ENCODE results near the gene CCDC14.
A peak's percentile ranks its signal among the peaks of the same experiment; 100 is the strongest.

The CCDC14 gene

DNA sequence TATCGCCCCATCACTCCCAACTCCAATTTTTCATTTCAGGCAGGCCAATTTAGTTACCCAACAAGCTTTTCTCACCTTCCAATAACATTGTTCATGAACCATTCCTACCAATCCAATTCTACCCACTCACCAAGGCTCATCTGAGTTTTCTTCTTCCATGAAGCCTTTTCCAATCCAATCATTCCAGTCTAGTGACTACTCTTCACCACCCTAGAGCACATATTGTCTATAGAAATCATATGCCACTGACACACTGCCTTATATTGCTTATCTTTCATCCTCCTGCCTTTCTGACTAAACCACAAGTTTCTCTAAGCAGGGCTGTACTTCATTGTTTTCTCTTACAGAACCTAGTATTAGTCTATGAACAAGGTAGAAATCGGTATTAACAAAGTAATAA lies 11.4 kb downstream of the CCDC14 start:
- no peak overlapping the region for H3K4me3 ChIP-seq (ENCODE audit: control insufficient read depth, low read depth, low read length)
- DNase-seq (ENCODE audit: low read depth) = no peak
- TF ChIP-seq, protein P1, sequence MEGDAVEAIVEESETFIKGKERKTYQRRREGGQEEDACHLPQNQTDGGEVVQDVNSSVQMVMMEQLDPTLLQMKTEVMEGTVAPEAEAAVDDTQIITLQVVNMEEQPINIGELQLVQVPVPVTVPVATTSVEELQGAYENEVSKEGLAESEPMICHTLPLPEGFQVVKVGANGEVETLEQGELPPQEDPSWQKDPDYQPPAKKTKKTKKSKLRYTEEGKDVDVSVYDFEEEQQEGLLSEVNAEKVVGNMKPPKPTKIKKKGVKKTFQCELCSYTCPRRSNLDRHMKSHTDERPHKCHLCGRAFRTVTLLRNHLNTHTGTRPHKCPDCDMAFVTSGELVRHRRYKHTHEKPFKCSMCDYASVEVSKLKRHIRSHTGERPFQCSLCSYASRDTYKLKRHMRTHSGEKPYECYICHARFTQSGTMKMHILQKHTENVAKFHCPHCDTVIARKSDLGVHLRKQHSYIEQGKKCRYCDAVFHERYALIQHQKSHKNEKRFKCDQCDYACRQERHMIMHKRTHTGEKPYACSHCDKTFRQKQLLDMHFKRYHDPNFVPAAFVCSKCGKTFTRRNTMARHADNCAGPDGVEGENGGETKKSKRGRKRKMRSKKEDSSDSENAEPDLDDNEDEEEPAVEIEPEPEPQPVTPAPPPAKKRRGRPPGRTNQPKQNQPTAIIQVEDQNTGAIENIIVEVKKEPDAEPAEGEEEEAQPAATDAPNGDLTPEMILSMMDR (IDR thresholded peaks at IDR 0.05; ENCODE audit: control insufficient read depth, insufficient read depth, low read depth, low read length, missing control alignments) = no peak

DNA sequence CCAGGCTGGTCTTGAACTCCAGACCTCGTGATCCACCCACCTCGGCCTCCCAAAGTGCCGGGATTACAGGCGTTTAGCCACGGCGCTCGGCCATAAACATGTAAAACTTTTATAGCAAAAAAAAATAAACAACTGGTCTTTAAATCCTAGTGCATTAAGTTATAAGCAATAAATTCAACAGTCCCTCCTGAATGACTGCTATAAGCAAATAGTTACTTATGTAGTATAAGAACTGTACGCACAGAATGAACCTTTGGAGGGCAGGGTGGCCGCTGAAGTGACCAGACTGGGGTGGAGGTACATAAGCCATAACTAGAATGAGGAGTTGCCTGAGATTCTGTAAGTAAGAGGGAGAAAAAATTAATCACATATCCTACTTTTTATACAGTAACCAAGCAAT lies 12.6 kb downstream of the CCDC14 start:
- TF ChIP-seq, protein P1 (IDR thresholded peaks at IDR 0.05; ENCODE audit: control insufficient read depth, insufficient read depth, low read depth, low read length, missing control alignments) = no peak

DNA sequence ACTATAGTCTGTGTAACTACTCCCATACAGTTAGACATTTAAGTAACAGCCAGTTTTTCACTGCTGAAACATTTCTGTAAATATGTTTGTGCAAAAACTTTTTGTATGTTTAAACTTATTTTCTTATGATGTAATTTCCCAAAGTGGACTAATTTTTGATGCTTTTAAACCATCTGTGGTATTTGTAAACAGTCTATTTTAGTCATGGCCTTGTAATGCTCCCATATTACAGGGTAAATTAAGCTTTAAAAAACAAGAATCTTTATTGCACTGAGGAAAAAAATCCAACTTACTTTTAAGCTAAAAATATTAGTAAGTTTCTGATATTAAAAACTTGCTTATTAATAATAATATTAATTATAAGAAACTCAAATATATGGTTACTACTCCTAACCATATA lies 13.5 kb downstream of the CCDC14 start:
- DNase-seq (ENCODE audit: low read depth) = no peak
- TF ChIP-seq, protein P1 (IDR thresholded peaks at IDR 0.05; ENCODE audit: control insufficient read depth, insufficient read depth, low read depth, low read length, missing control alignments) = no peak
- H3K4me3 ChIP-seq (ENCODE audit: control insufficient read depth, low read depth, low read length) = no peak overlapping the region

More for the DNA sequence above, 12.6 kb downstream of the CCDC14 start:
- DNase-seq (ENCODE audit: low read depth) = no peak
- no peak overlapping the region for H3K4me3 ChIP-seq (ENCODE audit: control insufficient read depth, low read depth, low read length)

DNA sequence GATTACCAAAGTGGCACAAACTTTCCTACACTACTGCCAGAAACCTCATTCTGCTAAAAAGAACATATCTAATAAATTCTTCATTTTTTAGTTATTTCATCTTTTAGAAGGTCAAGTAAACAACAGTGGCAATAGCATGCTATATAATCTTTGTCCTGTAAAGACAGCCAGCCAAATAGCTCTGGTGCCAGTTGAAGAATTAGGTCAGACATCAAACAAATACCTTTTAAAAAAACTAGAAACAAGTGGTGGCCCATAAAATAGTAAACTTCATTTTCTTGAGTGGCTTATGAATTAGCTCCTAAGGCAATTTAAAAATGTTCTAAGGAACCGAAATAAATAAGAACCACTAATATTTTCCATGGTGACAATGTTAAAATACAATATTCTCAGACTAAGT lies 19.5 kb downstream of the CCDC14 start:
- no peak for DNase-seq (ENCODE audit: low read depth)
- TF ChIP-seq, protein P1 (IDR thresholded peaks at IDR 0.05; ENCODE audit: control insufficient read depth, insufficient read depth, low read depth, low read length, missing control alignments) = no peak
- H3K4me3 ChIP-seq (ENCODE audit: control insufficient read depth, low read depth, low read length) = no peak overlapping the region

DNA sequence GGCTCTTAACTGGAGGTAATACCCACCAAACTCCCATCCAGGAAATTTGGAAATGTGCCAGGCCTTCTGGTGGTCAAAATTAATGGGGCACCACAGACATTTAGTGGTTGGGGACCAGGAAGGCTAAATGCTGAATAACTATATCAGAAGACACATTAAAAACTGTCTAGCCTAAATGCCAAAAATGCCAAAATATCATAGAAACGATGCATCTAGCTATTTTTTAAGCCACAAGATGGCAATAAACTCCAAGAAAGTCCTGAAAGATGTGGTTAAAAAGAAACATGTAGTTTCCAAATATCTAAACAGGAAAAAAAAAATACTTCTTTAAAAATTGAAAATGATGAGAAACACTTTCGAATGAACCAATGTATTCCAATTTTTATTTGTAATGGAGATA lies 19.9 kb downstream of the CCDC14 start:
- no peak overlapping the region for H3K4me3 ChIP-seq (ENCODE audit: control insufficient read depth, low read depth, low read length)
- no peak for DNase-seq (ENCODE audit: low read depth)
- TF ChIP-seq, protein P1 (IDR thresholded peaks at IDR 0.05; ENCODE audit: control insufficient read depth, insufficient read depth, low read depth, low read length, missing control alignments) = peak; percentile 36

DNA sequence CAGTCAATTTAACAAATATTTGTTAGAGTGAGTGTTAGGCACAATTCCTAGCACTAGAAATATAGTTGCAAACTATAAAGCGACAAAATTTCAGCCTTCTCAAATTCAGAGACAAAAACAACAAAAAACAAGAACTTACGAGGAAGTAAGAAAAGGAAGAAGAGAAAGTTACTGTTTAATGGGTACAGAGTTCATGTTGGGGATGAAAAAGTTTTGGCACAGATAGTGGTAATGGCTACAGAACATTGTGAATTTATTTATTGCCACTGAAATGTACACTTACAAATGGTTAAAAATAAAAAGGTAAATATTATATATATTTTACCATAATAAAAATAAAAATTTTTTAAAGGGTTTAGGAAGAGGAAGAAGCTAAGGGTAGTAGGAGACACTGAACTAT lies 21.3 kb downstream of the CCDC14 start:
- TF ChIP-seq, protein P1 (IDR thresholded peaks at IDR 0.05; ENCODE audit: control insufficient read depth, insufficient read depth, low read depth, low read length, missing control alignments) = no peak
- DNase-seq (ENCODE audit: low read depth) = no peak

DNA sequence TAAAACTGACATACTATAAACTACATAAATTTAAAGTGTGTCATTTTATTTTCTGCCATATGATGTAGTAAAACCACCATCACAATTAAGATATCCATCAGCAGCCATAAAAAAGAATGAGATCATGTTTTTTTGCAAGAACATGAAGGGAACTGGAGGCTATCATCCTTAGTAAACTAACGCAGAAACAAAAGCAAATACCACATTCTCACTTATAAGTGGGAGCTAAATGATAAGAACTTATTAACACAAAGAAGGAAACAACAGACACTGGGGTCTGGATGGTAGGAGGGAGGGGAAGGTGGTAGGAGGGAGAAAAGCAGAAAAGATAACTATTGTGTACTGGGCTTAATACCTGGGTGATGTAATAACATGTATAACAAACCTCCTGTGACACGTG lies 24.6 kb downstream of the CCDC14 start:
- no peak overlapping the region for H3K4me3 ChIP-seq (ENCODE audit: control insufficient read depth, low read depth, low read length)
- no peak for DNase-seq (ENCODE audit: low read depth)
- TF ChIP-seq, protein P1 (IDR thresholded peaks at IDR 0.05; ENCODE audit: control insufficient read depth, insufficient read depth, low read depth, low read length, missing control alignments) = no peak

More for the DNA sequence above, 21.3 kb downstream of the CCDC14 start:
- no peak overlapping the region for H3K4me3 ChIP-seq (ENCODE audit: control insufficient read depth, low read depth, low read length)

Data from AG09309 (cell line).